HL-60/S4 treated with retinoic acid at 250 ng/mL for 4 days and 3 days (cell line): ENCODE data around the gene PLIN5.

Experiments used
- in situ Hi-C: fragments of 300-500 bp; cut with MboI; formaldehyde crosslinking; loops from 2 replicates; pipeline ENCODE4 v1.7.0; 2022; ENCODE audit warnings: low sequenced_read_pairs

The PLIN5 gene

DNA sequence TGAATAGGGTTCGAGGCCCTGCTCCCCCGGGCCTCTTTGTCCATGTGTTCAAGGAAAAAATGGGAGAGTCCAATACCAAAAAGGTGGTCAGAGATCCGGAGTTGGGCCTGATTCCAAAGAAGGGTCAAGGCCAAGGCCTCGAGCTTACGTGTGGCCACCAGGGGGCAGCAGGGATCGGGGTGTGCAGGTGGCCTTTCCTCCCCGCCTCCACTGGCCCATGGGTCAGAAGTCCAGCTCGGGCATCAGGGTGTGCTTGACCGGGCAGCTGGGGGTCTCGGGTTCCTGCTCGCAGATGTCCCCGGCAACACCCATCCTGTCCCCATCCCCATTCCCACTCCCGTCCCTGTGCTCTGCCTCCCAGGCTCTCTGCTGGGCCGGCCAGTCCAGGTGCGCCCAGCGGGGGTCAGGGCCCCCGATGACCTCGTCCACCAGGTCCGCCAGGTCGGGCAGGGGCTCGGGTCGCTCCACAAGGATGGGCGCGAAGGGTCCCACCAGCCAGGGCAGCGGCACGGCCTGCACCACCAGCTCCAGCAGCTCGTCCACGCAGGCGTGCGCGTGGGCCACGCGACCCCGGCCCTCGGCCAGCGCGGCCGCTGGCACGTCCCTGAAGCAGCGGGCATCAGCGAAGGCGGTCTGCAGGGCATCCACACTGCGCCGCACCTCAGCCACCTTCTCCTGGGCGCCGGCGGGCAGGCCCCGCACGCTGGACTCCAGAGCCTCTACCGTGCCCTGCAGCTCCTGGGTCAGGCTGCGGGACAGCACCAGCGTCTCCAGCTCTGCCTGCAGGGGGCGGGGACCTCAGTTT is 11.5 kb downstream of the PLIN5 start:
- in situ Hi-C loops = no loop called here

DNA sequence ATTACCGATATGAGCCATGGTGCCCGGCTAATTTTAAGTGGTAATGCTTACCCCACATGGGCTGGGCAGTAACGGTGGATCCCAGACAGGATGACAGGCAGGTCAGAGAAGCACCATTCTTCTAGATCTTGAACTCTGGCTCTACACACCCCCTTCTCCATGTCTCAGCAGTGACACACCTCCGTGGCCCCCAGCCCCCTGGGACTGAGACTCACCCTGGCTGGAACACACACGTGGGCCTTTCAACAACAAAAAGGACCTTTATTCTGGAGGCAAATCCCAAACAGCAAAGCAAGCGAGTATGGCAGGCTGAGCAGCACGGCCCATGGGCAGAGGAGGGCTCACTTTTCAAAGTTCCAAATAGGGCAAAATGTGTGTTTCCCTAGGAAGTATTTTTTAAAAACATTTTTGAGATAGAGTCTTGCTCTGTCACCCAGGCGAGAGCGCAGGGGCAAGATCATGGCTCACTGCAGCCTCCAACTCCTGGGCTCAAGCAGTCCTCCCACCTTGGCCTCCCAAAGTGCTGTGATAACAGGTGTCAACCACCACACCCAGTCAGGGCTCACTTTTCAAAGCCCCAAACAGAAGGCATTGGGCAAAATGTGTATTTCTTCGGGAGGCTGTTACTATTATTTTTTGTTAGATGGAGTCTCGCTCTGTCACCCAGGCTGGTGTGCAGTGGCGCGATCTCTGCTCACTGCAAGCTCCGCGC is 12.6 kb downstream of the PLIN5 start:
- in situ Hi-C loops = no loop called here

DNA sequence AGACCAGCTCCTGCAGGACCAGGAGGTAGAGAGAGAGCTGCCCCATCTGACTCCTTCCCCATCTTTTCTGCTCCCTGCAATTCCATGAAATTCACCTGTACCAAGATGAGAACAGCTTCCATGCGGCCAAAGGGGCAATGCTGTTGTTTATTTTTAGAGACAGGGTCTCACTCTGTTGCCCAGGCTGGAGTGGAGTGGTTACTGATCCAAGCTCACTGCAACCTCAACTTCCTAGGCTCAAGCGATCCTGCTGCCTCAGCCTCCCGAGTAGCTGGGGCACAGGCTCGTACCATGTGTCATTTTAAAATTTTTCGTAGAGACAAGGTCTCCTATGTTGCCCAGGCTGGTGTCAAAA is 13.2 kb downstream of the PLIN5 start:
- in situ Hi-C loops = no loop called here

DNA sequence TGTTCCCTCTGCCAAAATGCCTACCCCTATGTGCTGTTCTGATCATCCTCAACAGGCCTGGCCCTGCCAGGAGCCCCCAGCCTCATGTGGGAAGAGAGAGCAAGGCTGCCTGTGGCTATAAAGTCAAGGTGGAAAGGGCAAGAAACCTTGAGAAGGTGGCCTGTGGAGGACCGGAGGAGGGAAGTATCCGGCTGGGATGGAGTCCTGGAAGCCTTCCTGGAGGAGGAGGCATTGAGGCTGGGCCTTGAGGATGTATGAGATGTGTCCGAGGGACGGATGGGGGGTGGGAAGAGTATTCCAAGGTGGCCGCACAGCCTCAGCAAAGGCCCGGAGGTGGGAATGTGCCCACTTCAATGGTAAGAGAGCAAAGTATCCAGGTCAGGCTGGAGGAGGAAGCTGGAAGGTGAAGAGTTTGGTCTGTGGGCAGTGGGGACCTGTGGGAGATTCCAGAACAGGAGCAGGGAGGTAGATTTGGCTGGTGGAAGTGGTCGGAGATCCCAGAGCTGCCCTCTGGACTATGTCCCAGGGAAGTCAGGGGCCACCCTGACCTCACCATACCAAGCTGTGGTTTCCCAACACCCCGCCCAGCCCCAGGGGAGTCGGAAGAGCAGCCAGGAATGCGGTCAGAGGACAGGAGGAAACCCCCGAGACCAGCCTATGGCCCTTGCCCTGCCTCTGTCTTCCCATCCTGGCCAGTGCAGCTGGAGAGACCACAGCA is 13.7 kb downstream of the PLIN5 start:
- in situ Hi-C loops = no loop called here

DNA sequence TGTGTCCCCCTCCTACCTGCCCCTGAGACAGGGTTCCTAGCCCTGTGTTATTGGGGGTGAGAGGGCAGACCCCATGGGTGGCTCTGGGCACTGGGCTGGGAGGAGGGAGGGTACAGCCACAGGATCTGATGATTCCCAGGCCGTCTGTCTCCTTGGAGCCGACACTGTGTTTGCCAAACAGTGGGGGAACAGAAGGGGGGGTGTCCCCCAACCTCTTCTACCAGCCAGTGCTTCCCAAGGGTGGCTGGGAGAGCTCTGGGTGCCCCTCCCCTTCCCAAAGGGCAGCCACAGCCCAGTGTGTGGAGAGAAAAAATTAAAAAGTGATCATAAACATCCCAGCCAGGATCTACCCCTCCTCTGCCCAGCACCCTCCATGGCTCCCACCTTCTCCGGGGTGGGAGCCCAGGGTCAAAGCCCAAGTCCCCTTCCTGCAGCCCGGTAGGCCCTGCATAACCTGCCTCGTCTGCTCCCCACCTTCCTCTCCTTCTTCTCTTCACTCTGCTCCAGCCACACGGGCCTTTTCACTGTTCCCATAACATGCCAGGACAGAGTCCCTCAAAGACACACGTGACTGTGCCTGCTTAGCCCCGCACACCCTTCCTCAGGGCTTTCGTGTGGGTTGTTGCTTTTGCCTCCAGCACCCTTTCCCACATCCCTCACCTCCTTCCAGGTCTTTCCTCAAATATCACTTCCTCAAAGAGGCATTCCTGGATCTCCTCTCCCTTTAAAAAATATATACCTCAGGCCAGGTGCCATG is 15.3 kb downstream of the PLIN5 start:
- in situ Hi-C loops = no loop called here

DNA sequence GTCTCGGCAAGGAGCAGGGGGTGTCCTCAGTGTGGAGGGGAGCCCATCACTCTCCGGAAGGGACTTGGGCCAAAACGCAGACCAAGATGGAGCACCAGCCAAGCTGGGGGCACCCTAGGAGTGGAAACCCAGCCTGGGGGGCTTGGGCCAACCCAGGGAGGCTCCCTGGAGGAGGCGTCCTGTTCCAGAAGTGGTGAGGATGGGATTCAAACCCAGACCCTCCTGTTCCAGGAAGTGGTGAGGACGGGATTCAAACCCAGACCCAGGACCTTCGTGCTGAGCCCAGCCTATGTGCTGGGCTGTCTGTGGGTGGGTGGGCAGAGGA is 15.9 kb downstream of the PLIN5 start:
- in situ Hi-C loops = no loop called here

DNA sequence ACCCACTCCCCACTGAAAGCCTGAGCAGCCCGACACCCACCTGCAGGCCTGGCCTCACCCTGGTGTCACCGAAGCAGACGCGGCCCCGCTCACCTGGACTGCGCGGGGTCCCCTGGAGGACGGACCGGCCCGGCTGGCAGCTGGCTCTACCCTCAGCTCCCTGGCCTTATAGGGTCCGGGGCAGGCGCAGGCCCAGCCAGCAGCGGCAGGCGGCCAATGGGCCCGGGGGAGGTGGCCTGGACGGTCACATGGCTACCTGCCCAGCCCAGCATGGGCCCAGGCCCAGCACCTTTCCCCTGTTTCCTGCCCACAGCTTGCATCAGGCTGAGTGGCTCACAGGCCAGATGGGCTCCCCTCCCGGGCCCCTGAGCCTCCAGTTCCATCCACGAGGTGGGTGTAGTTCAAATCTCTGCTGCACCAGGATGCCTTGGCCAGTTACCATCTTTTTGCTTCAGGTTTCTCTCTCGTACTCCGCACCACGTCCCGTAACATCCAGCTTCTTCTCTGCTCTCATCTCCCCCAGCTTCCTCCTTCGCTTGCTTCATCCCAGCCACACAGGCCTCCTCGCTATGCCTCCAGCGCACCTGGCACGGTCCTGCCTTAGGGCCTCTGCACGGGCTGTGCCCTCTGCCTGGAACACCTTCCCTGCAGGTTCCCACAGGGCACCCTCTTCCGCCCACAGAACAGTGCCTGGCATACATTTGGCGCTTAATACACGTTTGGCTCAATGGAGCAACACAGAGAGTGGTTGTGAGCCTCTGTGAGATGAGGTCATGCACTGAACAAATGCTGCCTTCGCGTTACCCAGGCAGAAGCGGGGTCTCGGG is 16.5 kb downstream of the PLIN5 start, which contains the start of gene PLIN4:
PLIN4 (minus strand) TSS at position 142 of the 827 bp plus-strand sequence. CDS start 214 bp downstream, outside the sequence.
- in situ Hi-C loops = no loop called here

DNA sequence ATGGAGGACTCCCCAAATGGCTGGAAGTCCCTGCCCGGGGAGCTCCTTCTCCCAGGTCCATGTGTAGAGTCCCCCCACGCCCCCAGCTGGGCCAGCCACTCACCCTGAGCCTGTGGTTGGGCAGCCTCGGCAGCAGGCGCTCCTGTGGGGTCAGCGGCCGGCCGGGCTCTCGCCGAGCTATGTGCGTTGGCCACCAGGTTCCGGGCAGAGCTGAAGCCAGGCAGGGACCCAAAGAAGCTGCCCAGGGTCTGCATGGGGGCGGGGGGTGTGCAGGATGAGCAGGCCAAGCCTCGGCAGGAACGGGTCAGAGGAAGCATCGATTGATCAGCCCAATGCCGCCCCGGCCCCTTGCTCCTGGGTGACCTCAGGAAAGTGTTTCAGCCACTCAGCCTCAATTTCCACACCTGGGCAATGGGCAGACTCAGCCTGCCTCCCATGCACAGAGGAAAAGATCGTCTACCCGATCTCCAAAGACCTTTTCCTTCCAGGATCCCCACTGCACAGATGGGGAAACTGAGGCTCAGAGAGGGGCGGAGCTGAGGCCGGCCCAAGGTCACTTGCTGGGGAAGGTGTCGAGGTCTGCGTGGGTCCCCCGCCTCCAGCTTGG is 17.5 kb downstream of the PLIN5 start:
- in situ Hi-C loops = no loop called here

DNA sequence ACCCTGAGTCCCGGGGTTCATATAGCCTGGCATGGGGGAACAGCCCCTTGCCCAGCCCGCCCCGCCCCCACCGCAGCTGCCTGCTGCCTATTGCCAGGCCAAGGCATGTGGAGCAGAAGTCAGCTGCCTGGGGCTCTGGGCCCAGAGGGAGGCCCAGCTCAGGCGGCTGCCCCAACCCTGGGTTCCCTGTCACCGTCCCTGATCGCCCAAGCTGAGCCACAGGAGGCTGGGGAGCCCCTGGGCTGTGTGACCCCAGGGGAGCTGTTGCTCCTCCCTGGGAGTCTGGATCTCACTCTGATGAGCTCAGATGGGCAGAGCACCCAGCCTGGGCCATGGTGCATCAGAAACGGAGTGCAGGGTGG is 18.1 kb downstream of the PLIN5 start:
- in situ Hi-C loops = no loop called here

DNA sequence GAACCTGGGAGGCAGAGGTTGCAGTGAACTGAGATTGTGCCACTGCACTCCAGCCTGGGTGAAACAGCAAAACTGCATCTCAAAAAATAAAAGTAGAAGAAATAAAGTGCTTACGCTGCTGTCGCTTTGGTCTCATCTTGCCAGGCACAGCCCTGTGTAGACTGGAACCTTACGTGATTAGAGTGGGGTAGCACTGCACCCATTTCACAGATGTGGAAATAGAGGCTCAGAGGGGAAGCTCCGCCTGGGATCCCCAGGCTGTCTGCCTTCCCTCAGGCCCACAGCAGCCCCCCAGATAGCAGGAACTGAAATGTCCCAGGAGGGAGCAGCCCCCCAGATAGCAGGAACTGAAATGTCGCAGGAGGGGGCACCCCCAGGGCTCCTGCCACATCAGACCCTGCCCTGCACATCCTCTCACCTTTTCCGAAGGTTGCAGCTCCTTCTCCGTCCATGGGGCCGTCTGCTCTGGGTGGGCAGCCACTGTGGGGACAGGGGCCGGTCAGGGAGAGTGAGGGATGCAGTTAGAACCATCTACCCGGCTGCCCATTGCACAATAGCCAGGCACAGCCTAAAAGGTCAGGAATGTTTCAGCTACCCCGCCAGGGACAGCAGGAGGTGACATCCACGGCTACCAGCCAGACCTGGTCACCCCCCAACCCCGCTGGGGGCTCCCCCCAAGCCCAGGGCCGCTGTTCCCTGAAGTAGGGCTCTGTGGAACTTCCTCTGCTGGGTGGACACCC is 18.7 kb downstream of the PLIN5 start:
- in situ Hi-C loops = no loop called here

DNA sequence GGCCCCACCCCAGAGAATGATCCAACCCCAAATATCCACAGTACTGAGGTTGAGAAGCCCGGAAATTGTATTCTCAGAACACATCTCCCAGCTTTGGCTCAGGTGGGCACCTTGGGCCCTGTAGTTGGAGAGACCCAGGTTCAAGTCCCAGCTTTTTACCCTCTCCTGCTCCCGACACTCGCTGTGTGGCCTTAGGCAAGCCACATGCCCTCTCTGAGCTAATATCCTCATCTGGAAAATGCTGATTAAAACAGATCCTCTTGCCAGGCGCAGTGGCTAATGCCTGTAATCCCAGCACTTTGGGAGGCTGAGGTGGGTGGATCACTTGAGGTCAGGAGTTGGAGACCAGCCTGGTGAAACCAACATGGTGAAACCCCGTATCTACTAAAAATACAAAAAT is 19.3 kb downstream of the PLIN5 start:
- in situ Hi-C loops = no loop called here

DNA sequence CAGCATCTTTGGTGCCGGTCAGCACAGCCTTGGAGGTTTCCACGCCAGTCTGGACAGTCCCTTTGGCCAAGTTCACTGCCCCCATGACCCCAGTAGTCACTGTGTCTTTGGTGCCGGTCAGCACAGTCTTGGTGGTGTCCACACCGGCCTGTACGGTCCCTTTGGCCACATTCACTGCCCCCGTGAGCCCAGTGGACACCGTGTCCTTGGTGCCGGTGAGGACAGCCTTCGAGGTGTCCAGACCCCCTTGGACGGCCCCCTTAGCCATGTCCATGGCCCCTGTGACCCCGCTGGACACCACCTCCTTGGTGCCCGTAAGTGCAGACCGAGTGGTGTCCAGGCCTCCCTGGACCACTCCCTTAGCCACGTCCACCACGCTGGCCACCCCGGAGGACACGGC is 21.8 kb downstream of the PLIN5 start:
- in situ Hi-C loops = no loop called here

DNA sequence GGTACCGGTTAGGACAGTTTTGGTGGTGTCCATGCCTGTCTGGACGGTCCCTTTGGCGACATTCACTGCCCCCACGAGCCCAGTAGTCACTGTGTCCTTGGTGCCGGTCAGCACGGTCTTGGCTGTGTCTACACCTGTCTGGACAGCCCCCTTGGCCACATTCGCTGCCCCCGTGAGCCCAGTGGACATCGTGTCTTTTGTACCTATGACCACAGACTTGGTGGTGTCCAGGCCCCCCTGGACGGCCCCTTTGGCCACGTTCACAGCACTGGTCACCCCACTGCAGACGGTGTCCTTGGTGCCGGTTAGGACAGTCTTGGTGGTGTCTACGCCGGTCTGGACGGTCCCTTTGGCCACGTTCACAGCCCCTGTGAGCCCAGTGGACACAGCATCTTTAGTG is 23.0 kb downstream of the PLIN5 start:
- in situ Hi-C loops = no loop called here

DNA sequence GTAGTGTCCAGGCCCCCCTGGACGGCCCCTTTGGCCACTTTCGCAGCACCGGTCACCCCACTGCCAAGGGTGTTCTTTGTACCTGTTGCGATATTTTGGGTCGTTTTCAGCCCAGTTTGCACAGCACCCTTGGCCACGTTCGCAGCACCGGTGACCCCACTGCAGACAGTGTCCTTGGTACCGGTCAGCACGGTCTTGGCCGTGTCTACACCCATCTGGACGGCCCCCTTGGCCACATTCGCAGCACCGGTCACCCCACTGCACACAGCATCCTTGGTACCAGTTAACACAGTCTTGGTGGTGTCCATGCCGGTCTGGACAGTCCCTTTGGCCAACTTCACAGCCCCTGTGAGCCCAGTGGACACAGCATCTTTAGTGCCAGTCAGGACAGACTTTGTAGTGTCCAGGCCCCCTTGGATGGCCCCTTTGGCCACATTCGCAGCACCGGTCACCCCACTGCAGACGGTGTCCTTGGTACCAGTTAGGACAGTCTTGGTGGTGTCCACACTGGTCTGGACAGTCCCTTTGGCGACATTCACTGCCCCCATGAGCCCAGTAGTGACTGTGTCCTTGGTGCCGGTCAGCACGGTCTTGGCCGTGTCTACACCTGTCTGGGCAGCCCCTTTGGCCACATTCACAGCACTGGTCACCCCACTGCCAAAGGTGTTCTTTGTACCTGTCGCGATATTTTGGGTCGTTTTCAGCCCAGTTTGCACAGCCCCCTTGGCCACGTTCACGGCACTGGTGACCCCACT is 23.5 kb downstream of the PLIN5 start:
- in situ Hi-C loops = no loop called here

DNA sequence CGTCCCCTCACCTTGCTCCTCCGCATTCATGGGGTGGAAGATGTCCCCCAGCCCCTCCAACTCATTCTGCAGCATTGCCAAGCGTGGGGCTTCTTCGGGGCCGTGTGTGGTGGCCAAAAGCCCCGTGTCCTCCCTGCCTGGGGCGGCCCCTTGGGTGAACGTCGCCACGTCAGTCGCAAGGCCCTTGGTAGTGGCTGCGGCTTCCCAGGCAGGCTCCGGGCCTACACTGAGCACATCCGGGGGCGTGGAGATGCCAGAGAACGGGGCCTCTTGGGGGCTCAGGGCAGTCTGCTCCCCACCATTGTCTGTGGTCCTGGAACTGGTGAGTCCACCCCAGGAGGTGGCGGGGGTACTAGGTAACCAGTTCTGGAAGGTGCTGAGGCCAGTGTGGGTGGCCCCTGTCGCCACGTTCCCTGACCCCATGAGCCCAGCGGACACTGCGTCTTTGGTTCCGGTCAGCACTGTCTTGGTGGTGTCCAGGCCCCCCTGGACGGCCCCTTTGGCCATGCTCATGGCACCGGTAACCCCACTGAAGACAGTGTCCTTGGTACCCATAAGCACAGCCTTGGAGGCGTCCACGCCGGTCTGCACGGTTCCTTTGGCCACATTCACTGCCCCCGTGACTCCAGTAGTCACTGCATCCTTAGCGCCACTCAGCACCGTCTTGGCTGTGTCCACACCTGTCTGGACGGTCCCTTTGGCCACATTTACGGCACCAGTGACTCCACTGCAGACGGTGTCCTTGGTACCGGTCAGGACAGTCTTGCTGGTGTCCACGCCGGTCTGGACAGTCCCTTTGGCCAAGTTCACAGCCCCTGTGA is 24.4 kb downstream of the PLIN5 start:
- in situ Hi-C loops = no loop called here

DNA sequence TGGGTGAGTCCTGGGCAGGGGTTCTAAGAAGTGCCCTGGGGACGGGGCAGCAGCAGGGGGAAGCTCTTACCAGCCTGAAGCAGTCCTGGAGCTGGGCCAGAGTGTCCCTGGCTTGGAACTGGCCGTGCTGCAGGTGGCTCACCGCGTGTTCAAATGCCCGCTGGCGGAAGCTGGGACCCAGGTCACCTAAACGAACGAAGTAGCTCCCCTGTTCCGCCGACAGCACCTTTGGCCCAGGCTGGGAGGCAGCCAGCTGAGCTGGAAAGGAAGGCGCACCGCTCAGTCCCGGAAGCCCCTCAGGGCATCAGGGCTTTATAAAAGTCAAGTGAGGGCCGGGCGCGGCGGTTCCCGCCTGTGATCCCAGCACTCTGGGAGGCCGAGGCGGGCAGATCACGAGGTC is 26.3 kb downstream of the PLIN5 start:
- in situ Hi-C loops = no loop called here

DNA sequence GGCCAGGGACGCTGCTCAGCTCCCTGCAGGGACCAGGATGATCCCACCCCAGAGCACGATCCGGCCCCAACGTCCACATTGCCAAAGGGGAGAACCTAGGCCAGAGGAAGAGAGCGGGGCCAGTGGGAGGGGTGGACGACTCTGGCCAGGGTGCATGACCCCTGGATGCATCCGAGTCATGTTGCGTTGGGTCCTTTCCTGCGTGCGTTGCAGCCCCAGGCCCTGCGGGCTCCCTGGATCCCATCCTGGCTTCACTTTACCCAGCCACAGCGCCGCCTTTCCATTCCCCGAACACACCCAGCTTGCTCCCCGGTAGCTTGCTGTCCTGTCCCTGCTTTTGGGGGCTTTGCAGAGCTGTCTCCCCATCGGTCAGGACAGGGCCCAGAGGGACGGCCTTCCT is 27.2 kb downstream of the PLIN5 start:
- in situ Hi-C loops = no loop called here

DNA sequence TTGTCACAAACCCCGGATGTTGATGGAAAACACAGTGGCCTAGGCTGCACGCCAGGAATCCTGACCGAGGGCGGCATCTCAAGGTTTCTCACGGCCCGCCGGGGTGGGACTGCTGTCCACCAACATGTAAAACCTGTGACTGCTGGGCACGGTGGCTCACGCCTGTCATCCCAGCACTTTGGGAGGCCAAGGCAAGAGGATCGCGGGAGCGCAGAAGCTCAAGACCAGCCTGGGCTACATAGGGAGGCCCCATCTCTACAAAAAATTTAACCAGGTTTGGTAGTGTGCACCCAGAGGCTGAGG is 27.9 kb downstream of the PLIN5 start:
- in situ Hi-C loops = no loop called here
